GM19043 (cell line): ENCODE measurements around the gene EMC7.
A peak's percentile ranks its signal among the peaks of the same experiment; 100 is the strongest.
"Not testable (repeated sequence)": the region's sequence is repeated elsewhere in the genome, so short reads cannot be mapped to it uniquely, and the experiment has no call there.

Experiments
- ATAC-seq: cut with Tn5 transposase; IDR thresholded peaks from one replicate; pipeline ENCODE4 v1.9.1; 2021; ENCODE audit warnings: low read depth; ENCODE audit not compliant: unreplicated experiment

The EMC7 gene

GRCh38 chr15:34101366-34102174 lies at the start of gene EMC7, which contains the start of gene PGBD4:
EMC7 (minus strand) TSS chr15:34101862; CDS start chr15:34101839, 23 bp downstream.
PGBD4 (plus strand) TSS chr15:34102083; CDS start chr15:34102532, 449 bp downstream.
- ATAC-seq, result peak; percentile 99

- ATAC-seq, result no peak
Observed at GRCh38 chr15:34147371-34148140, 45.9 kb upstream of the EMC7 start.

- no peak for ATAC-seq
Observed at GRCh38 chr15:34133511-34133910, 31.8 kb upstream of the EMC7 start.

GRCh38 chr15:34132881-34133280 lies 31.2 kb upstream of the EMC7 start:
- no peak for ATAC-seq

GRCh38 chr15:34128898-34129297 lies 27.2 kb upstream of the EMC7 start:
- no peak for ATAC-seq

- no peak for ATAC-seq
Observed at GRCh38 chr15:34126522-34126921, 24.9 kb upstream of the EMC7 start.

- ATAC-seq, result no peak
Observed at GRCh38 chr15:34125945-34126344, 24.3 kb upstream of the EMC7 start.

- ATAC-seq, result no peak
Observed at GRCh38 chr15:34124651-34125050, 23.0 kb upstream of the EMC7 start.

GRCh38 chr15:34122771-34123183 lies 21.1 kb upstream of the EMC7 start:
- ATAC-seq, result no peak

GRCh38 chr15:34121786-34122185 lies 20.1 kb upstream of the EMC7 start:
- not testable (repeated sequence) for ATAC-seq

GRCh38 chr15:34120420-34120819 lies 18.8 kb upstream of the EMC7 start:
- ATAC-seq, result not testable (repeated sequence)

- no peak for ATAC-seq
Observed at GRCh38 chr15:34119291-34119690, 17.6 kb upstream of the EMC7 start.

GRCh38 chr15:34116620-34117019 lies 15.0 kb upstream of the EMC7 start:
- ATAC-seq, result no peak

- ATAC-seq, result no peak
Observed at GRCh38 chr15:34114739-34115138, 13.1 kb upstream of the EMC7 start.

- no peak for ATAC-seq
Observed at GRCh38 chr15:34114215-34114614, 12.6 kb upstream of the EMC7 start.

GRCh38 chr15:34111488-34111887 lies 9.8 kb upstream of the EMC7 start:
- ATAC-seq, result no peak

- no peak for ATAC-seq
Observed at GRCh38 chr15:34109797-34110663, 8.4 kb upstream of the EMC7 start.

GRCh38 chr15:34107315-34107714 lies 5.7 kb upstream of the EMC7 start:
- no peak for ATAC-seq

- ATAC-seq, result no peak
Observed at GRCh38 chr15:34106423-34106822, 4.8 kb upstream of the EMC7 start.

GRCh38 chr15:34102175-34102925 lies 688 bp upstream of the EMC7 start:
- peak; percentile 12 for ATAC-seq
